Liver (tissue), 9 donors: ENCODE results near the gene BANK1. TPM values are rescaled to one million over a fixed set of nuclear protein-coding genes. Genes with fewer than 3 reads are reported as not detected.

Source experiments
- DNase-seq: peaks from one replicate; pipeline ENCODE4 v3.0.0-alpha.2; 2017; ENCODE audit warnings: low spot score
- H3K27ac ChIP-seq, 2 donors: one replicate each; pipeline ENCODE4 v1.7.0; 2013; ENCODE audit warnings: inconsistent platforms in 2 of 2, low read length in 2 of 2, control low read depth in 1 of 2, low read depth in 1 of 2, mild to moderate bottlenecking in 1 of 2
- H3K27me3 ChIP-seq, 4 donors: one replicate each; pipeline versions ENCODE4 v1.6.1 to v1.7.0; 2013; ENCODE audit warnings: low read length in 3 of 4, inconsistent platforms in 1 of 4, mild to moderate bottlenecking in 1 of 4, moderate library complexity in 1 of 4; ENCODE audit not compliant: control insufficient read depth in 4 of 4, insufficient read depth in 4 of 4
- H3K36me3 ChIP-seq, 4 donors: one replicate each; pipeline versions ENCODE4 v1.6.1 to v1.7.0; 2013; ENCODE audit warnings: low read length in 3 of 4, mild to moderate bottlenecking in 3 of 4, low read depth in 1 of 4, moderate library complexity in 1 of 4; ENCODE audit not compliant: control insufficient read depth in 4 of 4, insufficient read depth in 3 of 4
- H3K4me1 ChIP-seq, 4 donors: one replicate each; pipeline versions ENCODE4 v1.6.1 to v1.7.0; 2013; ENCODE audit warnings: low read length in 3 of 4, mild to moderate bottlenecking in 3 of 4, moderate library complexity in 1 of 4; ENCODE audit not compliant: control insufficient read depth in 4 of 4, insufficient read depth in 4 of 4
- H3K4me3 ChIP-seq, 3 donors: one replicate each; pipeline versions ENCODE4 v1.6.1 to v1.7.0; 2013; ENCODE audit warnings: low read length in 3 of 3, control low read depth in 1 of 3, low read depth in 1 of 3, mild to moderate bottlenecking in 1 of 3
- H3K9ac ChIP-seq, 2 donors: one replicate each; pipeline ENCODE4 v1.7.0; 2013; ENCODE audit warnings: low read length in 2 of 2, mild to moderate bottlenecking in 2 of 2, moderate library complexity in 2 of 2, control low read depth in 1 of 2, low read depth in 1 of 2
- H3K9me3 ChIP-seq, 4 donors: one replicate each; pipeline versions ENCODE4 v1.6.1 to v1.7.0; 2013; ENCODE audit warnings: low read length in 3 of 4; ENCODE audit not compliant: control insufficient read depth in 4 of 4
- ATF3 ChIP-seq: IDR thresholded peaks from 2 replicates; pipeline ENCODE4 v1.6.1; 2016; ENCODE audit warnings: antibody characterized with exemption
- CTCF ChIP-seq: fragments of 150-350 bp; IDR thresholded peaks from 2 replicates; pipeline ENCODE4 v1.5.1; 2017; ENCODE audit warnings: improper control_type of control experiment, low read depth, low read length; ENCODE audit not compliant: missing input control
- EGR1 ChIP-seq, 2 donors: IDR thresholded peaks; 2 replicates each; pipeline ENCODE4 v1.6.1; 2016 to 2018; ENCODE audit warnings: antibody characterized with exemption in 2 of 2, low read depth in 2 of 2
- FOXA1 ChIP-seq: IDR thresholded peaks from 2 replicates; pipeline ENCODE4 v1.6.1; 2016; ENCODE audit warnings: antibody characterized with exemption
- FOXA2 ChIP-seq: IDR thresholded peaks from 2 replicates; pipeline ENCODE4 v1.6.1; 2016; ENCODE audit warnings: antibody characterized with exemption
- GABPA ChIP-seq, 2 donors: IDR thresholded peaks in 1 of 2; conservative IDR thresholded peaks in 1 of 2; 2 replicates each; pipeline ENCODE4 v1.6.1; 2016; ENCODE audit warnings: antibody characterized with exemption in 2 of 2, mild to moderate bottlenecking in 1 of 2, moderate library complexity in 1 of 2
- HNF4A ChIP-seq, 2 donors: conservative IDR thresholded peaks; 2 replicates each; pipeline ENCODE4 v1.6.1; 2016; ENCODE audit warnings: antibody characterized with exemption in 2 of 2, mild to moderate bottlenecking in 2 of 2
- HNF4G ChIP-seq: IDR thresholded peaks from 2 replicates; pipeline ENCODE4 v1.6.1; 2016; ENCODE audit warnings: antibody characterized with exemption
- JUND ChIP-seq, 2 donors: IDR thresholded peaks; 2 replicates each; pipeline ENCODE4 v1.6.1; 2016; ENCODE audit warnings: antibody characterized with exemption in 2 of 2
- RAD21 ChIP-seq, 2 donors: IDR thresholded peaks; 2 replicates each; pipeline ENCODE4 v1.6.1; 2016; ENCODE audit warnings: antibody characterized with exemption in 2 of 2, mild to moderate bottlenecking in 2 of 2
- REST ChIP-seq: IDR thresholded peaks from 2 replicates; pipeline ENCODE4 v1.6.1; 2016; ENCODE audit warnings: antibody characterized with exemption, mild to moderate bottlenecking
- RXRA ChIP-seq, 2 donors: IDR thresholded peaks; 2 replicates each; pipeline ENCODE4 v1.6.1; 2017 to 2018; ENCODE audit warnings: antibody characterized with exemption in 2 of 2, mild to moderate bottlenecking in 1 of 2
- SP1 ChIP-seq: IDR thresholded peaks from 2 replicates; pipeline ENCODE4 v1.6.1; 2018; ENCODE audit warnings: antibody characterized with exemption, mild to moderate bottlenecking
- YY1 ChIP-seq: IDR thresholded peaks from 2 replicates; pipeline ENCODE4 v1.6.1; 2016; ENCODE audit warnings: antibody characterized with exemption, mild to moderate bottlenecking
- ZBTB33 ChIP-seq: IDR thresholded peaks from 2 replicates; pipeline ENCODE4 v1.6.1; 2016; ENCODE audit warnings: antibody characterized with exemption
- WGBS: extraction: QIAGEN DNeasy Blood & Tissue Kit; methylation state at CpG from one replicate; pipeline ENCODE4 v1.1.7; 2013; 5-methylcytosine and 5-hydroxymethylcytosine counted together
- polyA plus RNA-seq, 2 donors: library from polyadenylated mRNA; stranded (reverse) in 1 of 2; unstranded in 1 of 2; fragments of 200-250 nt in 1 of 2; fragments of >200 nt in 1 of 2; fragmentation: Nextera tagmentation in 1 of 2; extraction: Ambion mirVana in 1 of 2; gene quantifications; one replicate each; pipeline versions ENCODE4 v1.2.1 to v1.2.3, GENCODE V29; 2013 to 2015
- total RNA-seq, 2 donors: library from RNA; depleted of rRNA; stranded (reverse); fragments of >200 nt; gene quantifications; one replicate each; pipeline ENCODE4 v1.2.3, GENCODE V29; 2014
- donor health status: healthy.
- donor health status: healthy.
- donor health status: healthy.
- donor health status: healthy.
- donor health status: healthy.

Gene BANK1
- total and polyA plus RNA-seq, 4 donors: 0.06 to 1.7 (median 0.35) TPM

- DNase-seq: no peak
- no peak overlapping the region for H3K27ac ChIP-seq
These were observed 60.2 kb downstream of the BANK1 start for GRCh38 chr4:101850698-101851097.

GRCh38 chr4:101851672-101852071, 61.1 kb downstream of the BANK1 start:
- no peak for DNase-seq
- no peaks in the 10 kb centered on the region for H3K4me1 ChIP-seq
- no peak overlapping the region for H3K27ac ChIP-seq
- H3K4me3 ChIP-seq: no peak overlapping the region
- H3K27me3 ChIP-seq: peaks cover 0 to 2% (median 0%) of the 10 kb centered on the region in 4 donors
- TF ChIP-seq YY1 (no peak), HNF4A (conservative IDR thresholded peaks at IDR 0.05) (no peak), CTCF (no peak), FOXA1 (no peak), HNF4G (no peak), ZBTB33 (no peak)
- H3K9ac ChIP-seq: no peak overlapping the region
- H3K9me3 ChIP-seq: no peaks in the 10 kb centered on the region
- no peaks in the 10 kb centered on the region for H3K36me3 ChIP-seq
- WGBS: 49% methylated on average over 3 of the region's 3 CpGs

More at GRCh38 chr4:101850698-101851097, 60.2 kb downstream of the BANK1 start:
- Histone ChIP-seq H3K4me1 (no peaks in the 10 kb centered on the region), H3K36me3 (no peaks in the 10 kb centered on the region), H3K9ac (no peak overlapping the region), H3K4me3 (no peak overlapping the region), H3K27me3 (peaks cover 0 to 2% (median 0%) of the 10 kb centered on the region in 4 donors), H3K9me3 (no peaks in the 10 kb centered on the region)
- 82% methylated on average over 2 of the region's 2 CpGs for WGBS
- no peak for TF ChIP-seq YY1
- TF ChIP-seq FOXA1: no peak
- TF ChIP-seq GABPA (IDR thresholded peaks at IDR 0.05 in 1 of 2, conservative IDR thresholded peaks at IDR 0.05 in 1 of 2): no peak
- TF ChIP-seq FOXA2: no peak
- TF ChIP-seq EGR1 (IDR thresholded peaks at IDR 0.05; ENCODE audit: low read depth in 2 of 2): no peak
- no peak for TF ChIP-seq HNF4G

GRCh38 chr4:101853028-101853427, 62.5 kb downstream of the BANK1 start:
- H3K27me3 ChIP-seq: peaks cover 0 to 6% (median 0%) of the 10 kb centered on the region in 4 donors
- H3K27ac ChIP-seq: no peak overlapping the region
- H3K36me3 ChIP-seq: no peaks in the 10 kb centered on the region
- 60% methylated on average over 1 of the region's 1 CpG for WGBS
- H3K9me3 ChIP-seq: no peaks in the 10 kb centered on the region
- no peak overlapping the region for H3K4me3 ChIP-seq
- no peak for DNase-seq
- H3K4me1 ChIP-seq: no peaks in the 10 kb centered on the region
- H3K9ac ChIP-seq: no peak overlapping the region
- no peak for TF ChIP-seq FOXA2
- no peak for TF ChIP-seq CTCF
- TF ChIP-seq REST: no peak
- no peak for TF ChIP-seq ZBTB33
- TF ChIP-seq RXRA (IDR thresholded peaks at IDR 0.05): no peak
- TF ChIP-seq JUND (IDR thresholded peaks at IDR 0.05): no peak
- TF ChIP-seq SP1: no peak
- no peak for TF ChIP-seq ATF3
- TF ChIP-seq HNF4A (conservative IDR thresholded peaks at IDR 0.05): no peak
- no peak for TF ChIP-seq HNF4G
- no peak for TF ChIP-seq RAD21 (IDR thresholded peaks at IDR 0.05)
